ENCODE results near the gene SLF2.

The SLF2 gene

DNA sequence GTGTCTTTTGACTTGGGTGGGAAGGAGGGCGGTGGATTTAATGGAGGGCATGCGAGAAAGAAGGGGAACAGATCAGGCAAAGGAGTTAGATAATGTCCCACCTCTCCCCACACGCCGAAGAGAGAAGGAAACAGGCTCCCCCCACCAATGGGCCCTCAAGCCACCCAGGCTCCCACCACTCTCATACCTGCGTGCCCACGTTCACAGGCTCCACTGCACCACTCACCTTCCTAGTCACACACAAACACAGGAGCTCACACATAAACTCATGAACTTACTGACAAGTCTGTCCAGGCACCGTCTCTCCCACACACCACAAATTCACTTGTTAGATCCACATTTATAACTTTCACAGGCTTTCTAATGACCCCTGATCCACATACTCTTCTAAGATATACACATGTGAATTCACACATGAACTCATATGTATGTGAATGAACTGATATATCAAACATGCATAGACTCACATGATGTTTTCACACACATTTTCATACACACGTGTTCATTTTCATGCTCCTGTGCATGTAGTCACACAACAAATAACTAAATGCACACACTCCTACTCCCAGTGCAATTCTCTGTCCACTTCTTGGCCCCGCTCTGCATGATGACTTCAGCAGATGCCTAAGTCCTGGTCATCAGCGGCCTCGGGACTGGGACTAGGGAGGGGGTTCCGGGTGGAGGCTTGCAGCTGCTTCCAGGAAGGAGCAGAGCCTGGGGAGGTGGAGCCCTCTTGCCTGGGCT, 88.3 kb downstream of the SLF2 start:
- DNase-seq = peak; percentile 93

DNA sequence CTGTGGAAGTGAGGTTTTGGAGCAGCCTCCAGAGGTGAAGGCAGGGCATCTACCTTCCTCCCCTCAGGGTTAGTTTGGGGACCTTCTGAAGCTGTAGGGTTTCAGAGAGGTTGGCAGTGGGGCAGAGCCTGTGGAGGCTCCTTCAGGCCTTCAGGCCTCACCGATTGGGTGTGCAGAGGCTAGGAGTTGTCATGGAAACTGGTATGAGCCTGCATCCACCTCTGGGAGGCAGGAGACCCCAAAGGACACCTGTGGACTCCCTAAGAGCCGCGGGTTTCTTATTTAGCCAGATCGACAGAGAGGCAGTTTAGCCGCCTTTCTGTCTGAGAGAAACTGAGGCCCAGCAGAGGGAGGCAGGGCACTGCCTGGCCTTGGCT, 88.9 kb downstream of the SLF2 start:
- DNase-seq = no peak

DNA sequence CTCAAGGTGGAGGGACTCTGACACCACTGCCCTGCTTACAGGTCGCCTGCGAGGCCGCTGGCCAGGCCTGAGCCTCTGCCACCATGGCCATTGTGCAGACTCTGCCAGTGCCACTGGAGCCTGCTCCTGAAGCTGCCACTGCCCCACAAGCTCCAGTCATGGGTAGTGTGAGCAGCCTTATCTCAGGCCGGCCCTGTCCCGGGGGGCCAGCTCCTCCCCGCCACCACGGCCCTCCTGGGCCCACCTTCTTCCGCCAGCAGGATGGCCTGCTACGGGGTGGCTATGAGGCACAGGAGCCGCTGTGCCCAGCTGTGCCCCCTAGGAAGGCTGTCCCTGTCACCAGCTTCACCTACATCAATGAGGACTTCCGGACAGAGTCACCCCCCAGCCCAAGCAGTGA, 89.7 kb downstream of the SLF2 start:
- DNase-seq = no peak

DNA sequence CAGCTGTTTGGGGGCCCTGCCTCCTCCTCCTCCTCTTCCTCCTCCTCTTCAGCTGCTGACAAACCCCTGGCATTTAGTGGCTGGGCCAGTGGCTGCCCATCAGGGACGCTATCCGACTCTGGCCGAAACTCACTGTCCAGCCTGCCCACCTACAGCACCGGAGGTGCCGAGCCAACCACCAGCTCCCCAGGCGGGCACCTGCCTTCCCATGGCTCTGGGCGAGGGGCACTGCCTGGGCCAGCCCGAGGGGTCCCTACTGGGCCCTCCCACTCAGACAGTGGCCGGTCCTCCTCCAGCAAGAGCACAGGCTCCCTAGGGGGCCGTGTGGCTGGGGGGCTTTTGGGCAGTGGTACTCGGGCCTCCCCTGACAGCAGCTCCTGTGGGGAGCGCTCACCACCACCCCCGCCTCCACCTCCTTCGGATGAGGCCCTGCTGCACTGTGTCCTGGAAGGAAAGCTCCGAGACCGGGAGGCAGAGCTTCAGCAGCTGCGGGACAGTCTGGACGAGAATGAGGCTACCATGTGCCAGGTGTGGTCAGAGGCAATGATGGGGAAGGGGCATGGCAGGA, 91.0 kb downstream of the SLF2 start:
- DNase-seq = peak; percentile 12

DNA sequence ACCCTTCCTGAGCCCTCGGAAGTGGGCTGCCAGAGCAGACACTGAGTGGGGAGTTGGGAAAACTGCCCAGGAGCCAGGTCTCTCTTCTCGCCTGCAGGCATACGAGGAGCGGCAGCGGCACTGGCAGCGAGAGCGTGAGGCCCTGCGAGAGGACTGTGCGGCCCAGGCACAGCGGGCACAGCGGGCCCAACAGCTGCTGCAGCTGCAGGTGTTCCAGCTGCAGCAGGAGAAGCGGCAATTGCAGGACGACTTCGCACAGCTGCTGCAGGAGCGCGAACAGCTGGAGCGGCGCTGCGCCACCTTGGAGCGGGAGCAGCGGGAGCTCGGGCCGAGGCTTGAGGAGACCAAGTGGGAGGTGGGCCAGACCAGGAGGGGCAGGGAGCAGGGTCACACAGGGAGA, 92.6 kb downstream of the SLF2 start:
- DNase-seq = peak; percentile 18

DNA sequence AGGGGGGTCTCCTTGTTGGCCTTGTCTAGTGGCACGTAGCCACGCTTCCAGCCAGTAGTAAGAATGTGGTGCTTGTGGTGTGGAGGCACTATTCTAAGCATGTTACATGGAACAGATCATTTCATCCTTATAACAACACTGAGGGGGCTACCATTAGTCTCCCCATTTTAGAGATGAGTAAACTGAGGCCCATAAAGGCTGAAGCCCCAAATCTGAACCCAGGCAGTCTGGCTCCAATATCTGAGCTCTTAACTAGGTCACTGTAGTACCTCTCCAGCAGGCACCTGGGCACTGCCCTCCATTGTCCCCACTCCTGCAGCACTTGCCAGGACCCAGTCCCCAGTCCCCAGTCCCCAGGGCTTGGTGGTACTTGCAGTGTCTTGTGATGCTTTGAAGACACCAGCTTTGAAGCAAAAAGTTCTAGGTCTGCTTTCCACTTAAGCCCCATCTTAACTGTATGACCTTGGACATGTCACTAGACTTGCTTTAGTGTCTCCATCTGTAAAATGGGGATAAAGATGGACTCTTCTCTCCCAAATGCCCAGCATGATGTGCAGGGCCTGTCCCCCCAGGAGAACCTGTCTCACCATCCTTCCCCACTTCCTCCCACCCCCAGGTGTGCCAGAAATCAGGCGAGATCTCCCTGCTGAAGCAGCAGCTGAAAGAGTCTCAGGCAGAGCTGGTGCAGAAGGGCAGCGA, 93.3 kb downstream of the SLF2 start:
- DNase-seq = no peak

DNA sequence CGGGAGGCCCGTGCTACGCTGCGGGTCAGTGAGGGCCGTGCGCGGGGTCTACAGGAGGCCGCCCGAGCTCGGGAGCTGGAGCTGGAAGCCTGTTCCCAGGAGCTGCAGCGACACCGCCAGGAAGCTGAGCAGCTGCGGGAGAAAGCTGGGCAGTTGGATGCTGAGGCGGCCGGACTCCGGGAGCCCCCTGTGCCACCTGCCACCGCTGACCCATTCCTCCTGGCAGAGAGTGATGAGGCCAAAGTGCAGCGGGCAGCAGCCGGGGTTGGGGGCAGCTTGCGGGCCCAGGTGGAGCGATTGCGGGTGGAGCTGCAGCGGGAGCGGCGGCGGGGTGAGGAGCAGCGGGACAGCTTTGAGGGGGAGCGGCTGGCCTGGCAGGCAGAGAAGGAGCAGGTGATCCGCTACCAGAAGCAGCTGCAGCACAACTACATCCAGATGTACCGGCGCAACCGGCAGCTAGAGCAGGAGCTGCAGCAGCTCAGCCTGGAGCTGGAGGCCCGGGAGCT, 93.9 kb downstream of the SLF2 start:
- DNase-seq = peak; percentile 74

DNA sequence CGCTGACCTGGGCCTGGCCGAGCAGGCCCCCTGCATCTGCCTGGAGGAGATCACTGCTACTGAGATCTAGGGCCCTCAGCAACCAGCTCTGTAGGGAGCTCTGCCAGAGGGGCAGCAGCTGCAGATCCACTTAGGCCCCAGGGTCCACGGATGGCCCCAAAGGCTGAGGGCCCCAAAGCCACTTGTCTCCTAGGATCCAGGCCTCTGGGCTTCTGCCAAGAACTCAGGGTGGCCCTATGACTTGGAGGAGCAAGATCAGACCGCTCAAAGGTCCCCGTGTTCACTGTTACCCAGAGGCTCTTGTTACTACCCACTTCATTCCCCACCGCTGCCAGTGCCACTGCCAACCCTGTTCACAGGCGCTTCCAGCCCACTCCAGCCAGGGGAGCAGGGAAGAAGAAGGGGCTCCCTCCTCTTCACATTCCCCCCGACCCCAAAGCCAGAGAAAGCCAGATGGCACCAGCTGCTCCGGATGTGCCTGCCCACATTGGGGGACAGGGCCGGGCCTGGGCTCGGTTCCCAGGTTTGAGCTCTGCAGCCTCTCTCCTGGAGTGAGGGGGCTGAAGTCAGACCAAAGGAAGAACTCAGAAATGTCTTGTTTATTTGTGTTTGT, 94.4 kb downstream of the SLF2 start:
- DNase-seq = peak; percentile 60

DNA sequence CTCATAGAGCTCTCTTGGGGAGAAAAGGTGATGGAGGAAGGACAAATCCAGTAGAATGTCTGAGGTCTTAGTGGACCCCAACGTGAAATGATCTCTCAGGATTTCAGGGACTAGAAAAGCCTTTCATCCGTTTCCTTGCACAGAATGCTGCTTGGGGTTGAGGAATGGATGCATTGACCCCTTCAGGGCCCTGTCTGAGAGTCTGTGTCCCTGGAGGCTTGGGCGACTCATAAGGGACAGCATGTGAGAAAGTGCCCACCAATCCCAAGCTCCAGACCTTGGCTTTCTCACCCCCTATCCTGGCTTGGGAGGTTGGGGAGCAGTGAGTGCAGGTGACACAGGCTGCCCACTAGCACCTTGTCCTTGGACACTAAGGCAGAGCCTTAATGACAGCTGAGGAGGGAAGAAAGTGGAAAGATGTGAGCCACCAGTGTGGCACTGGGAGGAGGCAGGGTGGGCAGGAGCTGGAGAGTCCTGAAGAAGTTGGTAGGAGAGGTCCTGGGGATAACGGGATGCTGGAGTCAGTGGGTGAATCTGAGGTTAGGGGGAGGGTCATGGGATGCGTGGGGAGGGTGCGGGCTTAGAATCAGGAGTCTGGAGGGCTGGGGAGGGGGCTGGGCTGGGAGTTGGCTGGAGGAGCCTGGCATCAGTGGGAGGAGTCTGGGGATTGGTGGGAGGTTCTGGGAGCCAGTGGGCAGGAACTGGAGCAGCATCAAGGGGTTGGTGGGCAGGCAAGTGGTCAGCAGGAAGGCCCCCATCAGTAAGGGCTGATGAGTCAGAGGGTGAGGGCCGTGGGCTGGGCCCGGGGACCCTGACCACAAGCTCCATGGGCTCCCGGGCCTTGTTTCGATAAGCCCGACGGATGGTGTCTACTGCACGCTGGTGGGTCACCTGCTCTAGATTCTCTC, 95.4 kb downstream of the SLF2 start:
- no peak for DNase-seq

DNA sequence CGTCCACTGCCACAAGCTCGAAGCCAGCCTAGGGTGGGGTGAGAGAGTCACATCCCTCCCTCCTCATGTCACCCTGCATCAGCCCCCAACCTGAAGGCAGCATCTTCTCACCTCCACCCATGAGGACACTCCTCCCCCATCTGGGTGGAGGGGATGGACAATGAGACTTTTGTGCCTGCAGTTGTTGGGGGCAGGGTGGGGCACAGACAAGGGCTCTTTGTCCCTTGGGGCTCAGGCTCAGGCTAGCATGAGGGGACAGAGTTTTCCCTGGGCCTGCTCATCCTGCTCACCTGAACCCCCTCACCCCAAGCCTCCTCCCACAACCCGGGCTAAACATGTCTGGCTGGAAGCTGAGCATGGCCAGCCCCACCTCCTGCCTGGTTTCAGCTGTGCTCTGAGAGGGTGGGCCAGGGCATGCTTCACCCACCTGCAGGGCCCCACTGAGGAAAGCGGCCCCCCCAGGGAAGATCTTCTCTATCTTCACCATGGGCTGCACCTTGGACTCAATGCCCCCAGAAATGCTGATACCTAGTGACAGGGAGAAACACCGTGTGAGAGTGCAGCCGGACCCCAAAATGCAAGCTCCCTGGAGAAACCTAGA, 96.2 kb downstream of the SLF2 start:
- no peak for DNase-seq

DNA sequence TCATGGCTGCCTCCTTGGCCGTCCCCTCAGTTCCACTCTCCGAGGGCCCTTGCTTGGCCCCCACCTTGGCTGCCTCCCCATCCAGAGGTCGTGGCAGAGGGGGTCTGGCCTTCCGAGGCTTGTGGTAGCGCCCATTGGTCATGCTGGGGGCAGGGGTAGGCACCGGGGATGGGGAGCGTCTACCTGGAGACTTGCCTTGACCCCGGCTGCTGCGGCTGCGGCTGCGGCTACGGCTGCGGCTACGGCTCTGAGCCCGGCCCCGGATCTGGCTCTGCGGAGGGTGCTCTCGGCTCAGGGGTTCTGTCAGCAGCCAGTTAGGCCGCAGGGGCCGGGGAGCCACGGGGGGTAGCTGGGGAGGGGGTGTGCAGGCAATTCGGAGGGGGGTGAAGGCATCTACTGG, 97.6 kb downstream of the SLF2 start:
- peak; percentile 11 for DNase-seq

DNA sequence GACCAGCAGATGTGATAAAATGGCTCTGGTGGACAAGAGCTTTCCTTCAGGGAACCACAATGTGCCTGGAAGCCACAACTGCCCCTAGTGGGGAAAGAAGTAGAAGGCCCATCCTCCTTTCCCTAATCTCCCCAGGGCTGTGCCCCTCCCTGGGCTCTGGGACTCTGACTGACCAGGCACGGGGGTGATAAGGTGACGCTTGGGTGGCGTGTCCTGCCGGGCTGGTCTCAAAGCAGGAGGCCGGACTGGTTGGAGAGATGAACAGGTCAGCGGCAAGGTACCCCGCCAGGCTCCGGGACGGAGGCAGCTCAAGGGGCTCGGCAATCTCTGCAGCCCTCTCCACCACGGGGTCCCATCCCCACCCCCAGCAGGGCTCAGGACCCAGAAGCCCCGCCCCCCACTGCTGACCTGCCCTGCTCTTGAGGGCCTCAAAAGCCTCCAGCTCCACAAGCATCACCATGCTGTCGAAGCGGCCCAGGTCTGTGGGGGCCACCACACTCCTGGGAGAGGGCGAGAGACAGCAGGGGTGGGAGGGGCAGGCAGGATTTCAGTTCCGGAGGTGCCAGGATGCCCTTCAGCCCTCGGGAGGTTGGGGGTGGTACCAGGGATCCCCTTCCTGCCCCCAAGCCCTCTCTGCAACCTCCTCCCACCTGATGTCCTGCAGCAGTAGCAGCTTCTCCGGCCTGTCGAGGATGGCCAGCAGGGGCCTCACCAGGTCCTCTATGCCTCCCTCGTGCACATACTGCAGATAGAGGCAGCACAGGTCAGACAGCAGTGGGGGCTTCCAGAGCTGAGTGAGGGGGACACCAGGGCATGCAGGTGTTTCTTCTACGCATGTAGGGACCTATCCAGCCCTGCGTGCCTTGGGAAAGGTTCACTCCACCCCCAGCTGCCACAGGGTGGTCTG, 99.0 kb downstream of the SLF2 start:
- DNase-seq = peak; percentile 20

DNA sequence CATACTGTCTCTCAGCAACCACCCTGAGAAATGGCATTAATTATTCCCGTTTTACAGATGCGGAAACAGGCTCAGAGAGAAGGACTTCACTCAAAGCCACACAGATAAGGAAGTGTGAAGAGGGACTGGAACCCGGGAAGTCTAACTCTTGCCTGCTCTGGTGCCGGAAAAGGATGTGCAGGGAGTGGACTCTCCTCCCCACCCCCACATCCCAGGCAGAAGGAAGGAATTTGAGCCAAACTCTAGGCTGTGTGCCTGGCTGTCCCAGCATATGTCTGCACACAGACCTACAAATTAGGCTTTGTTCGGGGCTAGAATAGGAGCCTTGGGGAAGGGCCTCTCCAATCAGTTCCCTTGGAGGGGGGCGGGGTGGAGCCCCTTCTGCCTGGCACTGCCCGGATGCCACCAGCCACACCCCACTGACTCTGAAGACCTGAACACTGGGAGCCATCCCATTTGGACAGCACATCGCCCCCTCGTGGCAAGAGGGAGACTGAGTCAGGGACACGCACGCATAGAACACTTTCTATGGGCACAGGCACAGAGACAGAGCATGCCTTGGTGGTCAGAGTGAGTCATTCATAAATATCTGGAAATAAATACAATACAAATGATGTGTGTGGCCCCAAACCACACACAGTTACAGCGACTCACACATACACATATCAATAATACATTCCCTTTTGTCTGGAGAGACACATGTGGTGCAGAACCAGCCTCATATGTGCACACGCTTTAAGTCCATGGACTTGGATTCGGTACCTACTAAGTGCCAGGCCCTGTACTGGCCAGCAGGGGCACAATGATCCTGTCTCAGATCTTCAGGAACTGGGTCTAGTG, 100.0 kb downstream of the SLF2 start:
- DNase-seq = peak; percentile 88

DNA sequence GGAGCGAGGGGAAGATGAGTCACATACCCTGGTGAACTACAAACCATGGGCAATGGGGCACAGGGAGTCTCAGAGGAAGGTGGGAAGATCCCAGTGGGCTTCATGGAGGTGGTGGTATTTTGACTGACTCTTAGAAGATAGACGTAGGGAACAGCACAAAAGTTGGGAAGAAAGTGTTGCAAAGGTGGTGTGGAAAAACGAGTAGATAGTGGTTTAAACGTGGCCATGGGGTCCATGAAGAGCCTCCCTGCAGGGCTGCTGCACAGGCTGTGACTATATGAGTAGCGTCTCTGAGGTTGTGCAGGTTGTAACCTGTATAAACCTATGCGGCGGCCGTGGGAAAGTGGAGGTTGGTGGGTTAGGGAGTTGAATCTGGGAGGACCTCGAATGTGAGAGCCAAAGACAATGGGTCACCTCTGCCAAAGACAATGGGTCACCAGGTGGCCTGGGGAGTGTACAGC, 100.6 kb downstream of the SLF2 start:
- peak; percentile 17 for DNase-seq

DNA sequence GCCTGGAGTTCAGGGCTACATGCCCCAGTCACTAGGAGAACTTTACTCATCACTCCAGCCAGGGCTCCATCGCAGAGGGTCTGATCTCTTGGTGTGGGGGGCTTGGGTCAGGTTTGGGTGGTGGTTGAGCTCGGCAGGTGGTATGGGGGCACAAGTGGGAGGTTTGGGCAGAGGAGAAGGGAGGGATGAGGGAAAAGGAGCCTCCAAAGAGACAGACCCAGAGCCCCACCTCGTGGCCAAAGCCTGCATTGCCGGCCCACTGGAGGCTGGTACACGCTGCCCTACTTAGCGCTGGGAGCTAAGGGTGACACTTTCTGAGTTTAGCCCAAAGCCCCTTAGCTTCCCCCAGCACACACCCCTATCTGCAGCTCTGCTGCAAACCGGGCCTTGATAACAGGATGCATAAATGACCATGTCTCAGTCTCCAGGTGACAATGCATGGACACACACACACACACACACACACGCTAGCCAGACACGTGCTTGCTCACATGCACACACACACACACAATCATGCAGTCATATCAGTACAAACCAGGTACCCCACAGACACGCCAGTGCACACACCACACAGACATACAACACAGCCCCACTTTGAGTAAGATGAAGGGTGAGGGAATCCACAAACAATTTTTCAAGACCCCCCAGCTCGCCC, 101.6 kb downstream of the SLF2 start:
- DNase-seq = peak; percentile 86

All from femur (tissue), 1 donor.